Gastrocnemius medialis (tissue), 4 donors: Measurements from ENCODE around the gene ZNF587. TPM values are rescaled to one million over a fixed set of nuclear protein-coding genes. Genes with fewer than 3 reads are reported as not detected.
"Not testable (repeated sequence)": the region's sequence is repeated elsewhere in the genome, so short reads cannot be mapped to it uniquely, and the experiment has no call there.

ENCODE experiments used
- ATAC-seq, 2 donors: fragments of 150-250 bp; one replicate each; pipeline ENCODE4 v1.9.1; 2016
- DNase-seq, 2 donors: peaks; one replicate each; pipeline ENCODE4 v3.0.0-alpha.2; 2019
- H3K27ac ChIP-seq, 4 donors: fragments of 200-600 bp; sonication (generic); 1 replicate in 1 of 4; 2 replicates in 3 of 4; pipeline ENCODE4 v1.5.1; 2016 to 2018; ENCODE audit warnings: mild to moderate bottlenecking in 2 of 4, moderate library complexity in 1 of 4
- H3K27me3 ChIP-seq, 3 donors: fragments of 200-600 bp; sonication (generic) in 2 of 3; 1 replicate in 1 of 3; 2 replicates in 2 of 3; pipeline versions ENCODE4 v1.5.1 to v1.6.0; 2016 to 2019; ENCODE audit warnings: mild to moderate bottlenecking in 1 of 3, moderate library complexity in 1 of 3
- H3K36me3 ChIP-seq, 2 donors: fragments of 200-600 bp; sonication (generic) in 1 of 2; one replicate each; pipeline ENCODE4 v1.5.1; 2017 to 2018
- H3K4me1 ChIP-seq, 2 donors: fragments of 200-600 bp; sonication (generic) in 1 of 2; one replicate each; pipeline ENCODE4 v1.5.1; 2016 to 2017; ENCODE audit warnings: mild to moderate bottlenecking in 2 of 2
- H3K4me3 ChIP-seq, 4 donors: fragments of 200-600 bp; sonication (generic) in 3 of 4; 1 replicate in 1 of 4; 2 replicates in 3 of 4; pipeline ENCODE4 v1.5.1; 2016 to 2019; ENCODE audit warnings: mild to moderate bottlenecking in 2 of 4
- H3K9me3 ChIP-seq, 3 donors: fragments of 200-600 bp; sonication (generic) in 2 of 3; 1 replicate in 1 of 3; 2 replicates in 2 of 3; pipeline ENCODE4 v1.5.1; 2016 to 2019
- POLR2A ChIP-seq, 2 donors: fragments of 450-650 bp; IDR thresholded peaks; one replicate each; pipeline ENCODE4 v1.6.1; 2017; ENCODE audit warnings: antibody characterized with exemption in 2 of 2, mild to moderate bottlenecking in 2 of 2, moderate library complexity in 2 of 2
- in situ Hi-C, 4 donors: fragments of 200-750 bp; cut with MboI; loops; one replicate each; pipeline versions ENCODE4 v1.15.0 to v1.8.0; 2017; ENCODE audit warnings: low sequenced_read_pairs in 4 of 4
- intact Hi-C: fragments of 100-400 bp; cut with DNase I; formaldehyde crosslinking; loops from one replicate; pipeline ENCODE4 v1.15.1; 2023; ENCODE audit warnings: low total_unique reads
- total RNA-seq, 4 donors: library from RNA; depleted of rRNA; stranded (reverse); fragments of >200 nt; gene quantifications; one replicate each; pipeline versions ENCODE4 v1.1.0 to v1.2.3, GENCODE V29; 2016
- TF ChIP-seq, protein P1 (sequence below), 5 experiments: fragments of 450-650 bp in 3 of 5; fragments of 200-600 bp in 2 of 5; sonication (generic) in 2 of 5; IDR thresholded peaks in 4 of 5; conservative IDR thresholded peaks in 1 of 5; 1 replicate in 4 of 5; 2 replicates in 1 of 5; pipeline ENCODE4 v1.5.1; 2016 to 2019; ENCODE audit warnings: antibody characterized with exemption in 5 of 5, mild to moderate bottlenecking in 3 of 5, moderate library complexity in 3 of 5

ZNF587 gene
- total RNA-seq, 4 donors from 2014 or later: 4.5 to 9.0 (median 5.5) TPM

DNA sequence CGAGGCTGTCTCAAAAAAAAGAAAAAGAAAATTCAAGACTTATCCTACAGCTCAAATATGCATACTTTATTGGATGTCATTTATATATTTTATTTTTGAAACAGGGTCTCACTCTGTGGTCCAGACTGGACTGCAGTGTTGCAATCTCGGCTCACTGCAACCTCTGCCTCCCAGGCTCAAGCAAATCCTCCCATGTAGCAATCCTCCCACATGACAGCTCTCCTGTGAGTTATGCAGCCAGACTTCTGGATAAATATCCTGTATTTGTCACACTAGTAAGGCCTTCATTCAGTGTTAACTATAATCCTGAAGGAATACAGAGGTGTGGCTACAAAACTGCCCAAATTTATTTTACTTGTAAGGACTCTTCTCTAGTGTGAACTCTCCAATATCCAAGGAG is 42.1 kb upstream of the ZNF587 start:
- Histone ChIP-seq H3K27me3 (no peaks in the 10 kb centered on the region), H3K4me1 (peaks cover 9 to 27% of the 10 kb centered on the region in 2 donors), H3K4me3 (no peak overlapping the region), H3K36me3 (peaks cover 0 to 26% of the 10 kb centered on the region in 2 donors), H3K9me3 (no peaks in the 10 kb centered on the region), H3K27ac (peak overlapping the region in 1 of 4 donors; percentile 15)
- in situ Hi-C loops (no loop called here), intact Hi-C loops (no loop called here)
- peak in 1 of 2 donors; percentile 21 for ATAC-seq
- no peak for DNase-seq
- no peak for TF ChIP-seq POLR2A (IDR thresholded peaks at IDR 0.05)

DNA sequence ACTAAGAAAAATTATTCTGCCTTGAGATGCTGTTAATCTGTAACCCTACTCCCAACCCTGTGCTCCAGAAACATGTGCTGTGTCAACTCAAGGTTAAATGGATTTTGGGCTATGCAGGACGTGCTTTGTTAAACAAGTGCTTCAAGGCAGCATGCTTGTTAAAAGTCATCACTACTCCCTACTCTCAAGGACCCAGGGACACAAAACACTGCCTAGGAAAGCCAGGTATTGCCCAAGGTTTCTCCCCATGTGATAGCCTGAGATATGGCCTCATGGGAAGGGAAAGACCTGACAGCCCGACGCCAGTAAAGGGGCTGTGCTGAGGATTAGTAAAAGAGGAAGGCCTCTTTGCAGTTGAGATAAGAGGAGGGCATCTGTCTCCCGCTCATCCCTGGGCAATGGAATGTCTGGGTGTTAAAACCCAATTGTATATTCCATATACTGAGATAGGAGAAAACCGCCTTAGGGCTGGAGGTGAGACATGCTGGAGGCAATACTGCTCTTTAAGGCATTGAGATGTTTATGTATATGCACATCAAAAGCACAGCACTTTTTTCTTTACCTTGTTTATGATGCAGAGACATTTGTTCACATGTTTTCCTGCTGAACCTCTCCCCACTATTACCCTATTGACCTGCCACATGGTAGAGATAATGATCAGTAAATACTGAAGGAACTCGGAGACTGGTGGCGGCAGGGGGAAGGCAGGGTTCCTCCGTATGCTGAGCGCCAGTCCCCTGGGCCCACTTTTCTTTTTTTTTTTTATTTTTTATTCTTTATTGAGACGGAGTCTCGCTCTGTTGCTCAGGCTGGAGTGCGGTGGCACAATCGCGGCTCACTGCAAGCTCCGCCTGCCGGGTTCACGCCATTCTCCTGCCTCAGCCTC is 39.0 kb upstream of the ZNF587 start:
- H3K27me3 ChIP-seq, DNase-seq, ATAC-seq, H3K9me3 ChIP-seq, in situ Hi-C loops, H3K4me3 ChIP-seq: not testable (repeated sequence)
- Histone ChIP-seq H3K27ac (peak overlapping the region in 1 of 4 donors; percentile 18), H3K4me1 (peaks cover 18 to 20% of the 10 kb centered on the region in 2 donors), H3K36me3 (peaks cover 0 to 26% of the 10 kb centered on the region in 2 donors)
- intact Hi-C loops: loop anchor here (5.0 kb wide), 1 partner anchor 63 kb away; the partner anchor contains the start of gene ZNF776

DNA sequence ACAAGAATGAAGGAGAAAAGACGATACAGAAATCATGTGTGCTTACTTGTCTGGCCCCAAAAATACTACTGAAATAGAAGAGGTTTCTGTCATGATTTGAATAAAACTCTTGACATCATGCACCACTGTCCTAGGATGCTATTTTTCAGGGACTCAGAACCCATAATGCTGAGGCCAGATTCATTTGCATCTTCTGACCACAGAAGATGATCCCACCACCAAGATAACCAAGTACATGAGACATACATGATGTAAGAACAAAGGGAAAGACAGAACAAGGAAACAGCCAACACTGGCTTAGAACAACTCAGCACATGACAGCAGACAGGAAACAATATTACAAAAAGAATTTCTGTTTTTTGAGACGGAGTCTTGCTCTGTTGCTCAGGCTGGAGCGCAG is 37.4 kb upstream of the ZNF587 start:
- intact Hi-C loops (loop anchor here (5.0 kb wide), 1 partner anchor 65 kb away; the partner anchor contains the start of gene ZNF776), in situ Hi-C loops (no loop called here)
- Histone ChIP-seq H3K4me1 (peaks cover 18 to 20% of the 10 kb centered on the region in 2 donors), H3K27me3 (no peaks in the 10 kb centered on the region), H3K4me3 (no peak overlapping the region), H3K9me3 (no peaks in the 10 kb centered on the region), H3K36me3 (peaks cover 0 to 26% of the 10 kb centered on the region in 2 donors), H3K27ac (peak overlapping the region in 1 of 4 donors; percentile 84)
- TF ChIP-seq, protein P1, sequence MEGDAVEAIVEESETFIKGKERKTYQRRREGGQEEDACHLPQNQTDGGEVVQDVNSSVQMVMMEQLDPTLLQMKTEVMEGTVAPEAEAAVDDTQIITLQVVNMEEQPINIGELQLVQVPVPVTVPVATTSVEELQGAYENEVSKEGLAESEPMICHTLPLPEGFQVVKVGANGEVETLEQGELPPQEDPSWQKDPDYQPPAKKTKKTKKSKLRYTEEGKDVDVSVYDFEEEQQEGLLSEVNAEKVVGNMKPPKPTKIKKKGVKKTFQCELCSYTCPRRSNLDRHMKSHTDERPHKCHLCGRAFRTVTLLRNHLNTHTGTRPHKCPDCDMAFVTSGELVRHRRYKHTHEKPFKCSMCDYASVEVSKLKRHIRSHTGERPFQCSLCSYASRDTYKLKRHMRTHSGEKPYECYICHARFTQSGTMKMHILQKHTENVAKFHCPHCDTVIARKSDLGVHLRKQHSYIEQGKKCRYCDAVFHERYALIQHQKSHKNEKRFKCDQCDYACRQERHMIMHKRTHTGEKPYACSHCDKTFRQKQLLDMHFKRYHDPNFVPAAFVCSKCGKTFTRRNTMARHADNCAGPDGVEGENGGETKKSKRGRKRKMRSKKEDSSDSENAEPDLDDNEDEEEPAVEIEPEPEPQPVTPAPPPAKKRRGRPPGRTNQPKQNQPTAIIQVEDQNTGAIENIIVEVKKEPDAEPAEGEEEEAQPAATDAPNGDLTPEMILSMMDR (IDR thresholded peaks at IDR 0.05 in 4 of 5, conservative IDR thresholded peaks at IDR 0.05 in 1 of 5): no peak
- no peak for TF ChIP-seq POLR2A (IDR thresholded peaks at IDR 0.05)
- ATAC-seq (no peak), DNase-seq (no peak)

DNA sequence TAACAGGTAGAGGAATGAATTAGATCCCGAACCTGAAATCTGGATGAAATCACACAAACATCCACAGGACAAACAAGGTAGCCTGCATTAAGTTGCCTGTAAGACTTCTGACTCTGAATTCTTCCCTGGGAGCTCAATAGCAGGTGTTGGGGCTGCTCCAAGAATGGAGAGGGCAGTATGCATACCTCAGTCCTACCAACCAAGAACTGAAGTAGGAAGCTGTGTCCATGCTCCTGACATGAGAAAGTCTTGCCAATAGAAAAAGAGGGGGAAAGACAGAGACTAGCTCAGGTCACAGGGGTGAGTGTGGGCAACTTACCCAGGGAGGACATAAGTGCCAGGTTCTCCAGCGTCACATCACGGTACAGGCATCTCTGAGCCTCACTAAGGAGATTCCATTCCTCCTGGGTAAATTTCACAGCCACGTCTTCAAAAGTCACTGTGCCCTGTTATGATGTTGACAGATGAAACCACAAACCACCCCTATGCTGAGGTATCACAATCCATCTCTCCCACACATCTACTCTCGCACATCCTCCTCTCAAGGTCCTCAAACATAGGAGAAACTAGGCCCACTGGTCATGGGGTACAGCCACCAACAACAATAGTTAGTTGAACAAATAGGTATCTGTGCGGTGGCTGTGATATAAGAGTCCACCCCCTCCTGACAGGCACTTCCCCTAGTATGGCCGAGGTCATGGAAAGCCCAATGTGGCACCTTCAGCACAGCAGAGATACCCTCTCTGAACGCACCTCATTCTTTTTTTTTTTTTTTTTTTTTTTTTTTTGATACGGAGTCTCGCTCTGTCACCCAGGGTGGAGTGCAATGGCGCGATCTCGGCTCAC is 36.5 kb upstream of the ZNF587 start:
- H3K9me3 ChIP-seq, in situ Hi-C loops, H3K27me3 ChIP-seq, ATAC-seq, DNase-seq: not testable (repeated sequence)
- intact Hi-C loops: loop anchor here (5.0 kb wide), 1 partner anchor 66 kb away; the partner anchor contains the start of gene ZNF776
- H3K4me3 ChIP-seq: peak overlapping the region; percentile 66 to 89 (median 75)
- peaks cover 0 to 16% of the 10 kb centered on the region in 2 donors for H3K36me3 ChIP-seq
- peak overlapping the region; percentile 75 to 90 (median 84) for H3K27ac ChIP-seq
- peaks cover 18 to 20% of the 10 kb centered on the region in 2 donors for H3K4me1 ChIP-seq

DNA sequence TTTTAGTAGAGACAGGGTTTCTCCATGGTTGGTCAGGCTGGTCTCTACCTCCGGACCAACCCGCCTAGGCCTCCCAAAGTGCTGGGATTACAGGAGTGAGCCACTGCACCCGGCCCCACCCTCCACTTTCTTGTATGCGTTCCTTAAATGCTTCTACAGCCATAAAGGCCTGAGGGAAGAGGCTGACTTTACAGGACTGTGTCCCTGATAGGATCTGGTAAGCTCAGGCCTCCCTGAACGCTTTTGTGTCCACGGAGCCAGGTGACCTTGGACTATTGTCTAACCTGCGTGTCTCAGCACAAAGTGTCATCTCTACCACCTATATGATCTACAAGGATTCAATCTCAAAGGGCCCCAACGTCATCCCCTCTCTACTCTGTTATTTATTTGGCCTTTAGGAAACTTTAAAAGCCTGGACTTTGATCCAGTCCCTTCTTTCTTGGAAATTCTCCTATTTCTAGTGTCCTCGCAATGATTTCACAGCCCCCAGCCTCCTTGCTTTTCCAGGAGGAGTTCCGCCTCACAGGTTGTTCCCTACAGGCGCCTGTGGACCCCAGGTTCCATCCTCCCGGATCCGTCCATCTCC is 35.6 kb upstream of the ZNF587 start:
- H3K4me1 ChIP-seq: peaks cover 20% of the 10 kb centered on the region in 2 donors
- TF ChIP-seq POLR2A (IDR thresholded peaks at IDR 0.05): no peak
- TF ChIP-seq, protein P1 (IDR thresholded peaks at IDR 0.05 in 4 of 5, conservative IDR thresholded peaks at IDR 0.05 in 1 of 5): no peak
- peak overlapping the region; percentile 66 to 89 (median 75) for H3K4me3 ChIP-seq
- DNase-seq: no peak
- intact Hi-C loops (loop anchor here (1.0 to 5.0 kb wide), 2 partner anchors 10 to 67 kb away; partner anchors contain the start of gene ZNF776), in situ Hi-C loops (no loop called here)
- H3K36me3 ChIP-seq: peaks cover 0 to 13% of the 10 kb centered on the region in 2 donors
- H3K27me3 ChIP-seq: no peaks in the 10 kb centered on the region
- H3K9me3 ChIP-seq: no peaks in the 10 kb centered on the region
- H3K27ac ChIP-seq: peak overlapping the region; percentile 75 to 90 (median 84)
- peak in 1 of 2 donors; percentile 29 for ATAC-seq
